Stimulated activated CD8-positive, alpha-beta memory T cell treated with anti-CD3 and anti-CD28 coated beads, Interleukin-15, amount 100 ng/mL, for 24 hours (primary cell): ENCODE data around the gene SF3B1.
"Not testable (repeated sequence)": the region's sequence is repeated elsewhere in the genome, so short reads cannot be mapped to it uniquely, and the experiment has no call there.

Source experiments
- DNase-seq: peaks from one replicate; pipeline ENCODE4 v3.0.0-alpha.2; 2020; ENCODE audit warnings: low read depth

Gene SF3B1

GRCh38 chr2:197435598-197436420, 981 bp upstream of the SF3B1 start:
- no peak for DNase-seq

DNA sequence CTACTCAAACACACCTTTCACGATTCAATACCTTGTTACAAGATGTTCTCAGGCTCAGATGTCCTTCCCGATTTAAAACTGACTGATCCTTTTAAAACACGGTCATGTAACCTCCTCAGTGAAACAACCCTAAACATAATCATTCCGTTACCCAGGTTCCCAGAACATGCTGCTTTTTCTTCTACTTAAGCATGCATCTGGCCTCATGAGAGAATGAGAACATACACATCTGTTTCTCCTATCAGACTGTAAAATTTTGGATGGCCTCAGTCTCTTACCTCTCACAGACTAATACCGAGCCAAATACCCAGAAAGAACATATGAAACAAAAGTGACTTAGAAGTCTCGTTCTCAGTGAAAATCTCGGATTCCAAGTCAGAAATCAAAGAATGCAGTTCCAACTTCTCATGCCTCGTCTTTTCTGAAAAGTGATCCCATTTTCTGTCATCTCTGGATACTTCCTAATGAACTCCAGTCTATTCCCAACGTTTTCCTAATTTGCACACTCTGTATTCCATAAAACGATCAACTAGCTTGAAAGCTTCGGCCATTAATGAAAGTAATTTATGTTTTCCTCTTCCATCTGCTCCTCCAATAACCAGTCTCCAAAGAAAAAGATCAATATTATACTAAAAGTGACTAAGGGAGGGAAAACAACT, 919 bp downstream of the SF3B1 start:
- DNase-seq: no peak

DNA sequence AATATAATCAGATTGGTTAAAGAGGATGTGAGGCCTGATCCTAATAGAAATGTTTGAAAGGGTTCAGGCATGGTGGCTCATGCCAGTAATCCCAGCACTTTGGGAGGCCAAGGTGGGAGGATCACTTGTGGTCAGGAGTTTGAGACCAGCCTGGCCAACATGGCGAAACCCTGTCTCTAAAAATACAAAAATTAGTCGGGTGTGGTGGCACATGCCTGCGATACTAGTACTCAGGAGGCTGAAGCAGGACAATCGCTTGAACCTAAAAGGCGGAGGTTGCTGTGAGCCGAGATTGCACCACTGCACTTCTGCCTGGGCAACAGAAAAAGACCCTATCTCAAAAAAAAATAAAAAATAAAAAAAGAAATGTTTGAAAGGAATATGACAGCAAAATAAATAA, 2.3 kb downstream of the SF3B1 start:
- DNase-seq: not testable (repeated sequence)

DNA sequence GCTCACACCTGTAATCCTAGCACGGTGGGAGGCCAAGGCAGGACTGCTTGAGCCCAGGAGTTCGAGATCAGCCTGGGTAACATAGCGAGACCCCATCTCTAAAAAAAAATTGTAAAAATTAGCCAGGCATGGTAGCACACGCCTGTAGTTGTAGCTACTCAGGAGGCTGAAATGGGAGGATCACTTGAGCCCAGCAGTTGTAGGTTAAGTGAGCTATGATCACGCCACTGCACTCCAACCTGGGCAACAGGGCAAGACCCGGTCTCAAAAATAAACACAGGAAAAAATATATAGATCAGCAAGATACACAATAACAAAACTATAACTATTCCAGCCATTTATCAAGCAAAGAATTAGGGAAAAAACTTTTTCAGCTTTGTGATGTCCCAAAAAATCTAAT, 3.0 kb downstream of the SF3B1 start:
- no peak for DNase-seq

- no peak for DNase-seq
Measured at GRCh38 chr2:197427986-197428385, 6.8 kb downstream of the SF3B1 start.

DNA sequence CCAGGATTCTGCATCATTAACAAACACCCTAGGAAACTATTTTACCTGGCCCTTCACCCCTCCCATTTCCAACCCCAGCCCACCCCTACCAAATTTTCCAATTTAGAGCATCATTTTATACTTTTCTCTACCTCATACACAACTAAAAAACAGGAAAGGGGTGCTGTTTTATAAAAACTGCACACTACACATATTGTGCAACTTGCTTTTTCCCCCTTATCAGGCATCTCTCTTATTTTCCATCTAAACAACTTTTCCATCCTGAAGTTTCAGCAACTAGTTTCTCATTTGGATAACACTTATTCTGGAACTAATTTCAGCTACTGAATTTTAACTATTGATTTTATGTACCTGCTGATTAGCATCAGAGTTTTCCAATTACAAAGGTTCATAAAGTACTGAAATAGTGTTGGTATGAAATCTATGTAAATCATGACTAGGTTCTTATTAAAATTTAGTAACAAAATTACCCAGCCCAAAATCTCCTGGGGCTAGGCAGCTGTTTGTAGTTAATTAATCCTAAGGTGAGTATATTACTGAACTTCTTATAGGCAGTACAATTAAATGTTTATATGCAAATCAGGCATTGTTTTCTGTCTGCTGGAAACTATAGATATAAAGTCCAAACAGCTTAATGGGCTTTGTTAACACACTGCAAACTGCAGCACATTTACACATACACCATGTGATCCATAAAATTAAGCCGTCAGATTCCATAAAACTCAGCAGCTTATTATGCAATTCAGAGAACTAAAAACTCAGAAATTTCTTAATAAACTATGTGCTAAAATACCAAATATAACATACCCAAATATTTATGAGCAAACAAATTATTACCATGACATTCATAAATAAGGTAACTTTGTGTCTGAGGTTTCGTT, 7.9 kb downstream of the SF3B1 start:
- DNase-seq: no peak

- DNase-seq: no peak
Measured at GRCh38 chr2:197425550-197425949, 9.3 kb downstream of the SF3B1 start.

GRCh38 chr2:197423307-197423706, 11.5 kb downstream of the SF3B1 start:
- no peak for DNase-seq

- DNase-seq: no peak
Measured at GRCh38 chr2:197419438-197419837, 15.4 kb downstream of the SF3B1 start.

- no peak for DNase-seq
Measured at GRCh38 chr2:197416268-197416667, 18.6 kb downstream of the SF3B1 start.

DNA sequence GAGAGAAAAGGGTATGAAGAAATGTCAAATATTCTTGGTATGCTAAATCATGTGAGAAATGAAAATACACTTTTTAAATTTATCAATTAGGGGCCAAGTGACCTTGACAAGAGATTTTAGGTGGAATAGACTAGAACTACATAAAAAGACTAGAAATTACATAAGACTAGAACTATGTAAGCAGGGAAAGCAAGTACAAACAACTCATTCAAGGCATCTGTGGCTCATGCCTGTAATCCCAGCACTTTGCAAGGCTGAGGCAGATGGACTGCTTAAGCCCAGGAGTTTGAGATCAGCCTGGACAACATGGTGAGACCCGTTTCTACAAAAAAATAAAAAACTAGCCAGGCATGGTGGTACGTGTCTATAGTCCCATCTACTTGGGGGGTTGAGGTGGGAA, 20.3 kb downstream of the SF3B1 start:
- no peak for DNase-seq

- DNase-seq: no peak
Measured at GRCh38 chr2:197414039-197414438, 20.8 kb downstream of the SF3B1 start.

DNA sequence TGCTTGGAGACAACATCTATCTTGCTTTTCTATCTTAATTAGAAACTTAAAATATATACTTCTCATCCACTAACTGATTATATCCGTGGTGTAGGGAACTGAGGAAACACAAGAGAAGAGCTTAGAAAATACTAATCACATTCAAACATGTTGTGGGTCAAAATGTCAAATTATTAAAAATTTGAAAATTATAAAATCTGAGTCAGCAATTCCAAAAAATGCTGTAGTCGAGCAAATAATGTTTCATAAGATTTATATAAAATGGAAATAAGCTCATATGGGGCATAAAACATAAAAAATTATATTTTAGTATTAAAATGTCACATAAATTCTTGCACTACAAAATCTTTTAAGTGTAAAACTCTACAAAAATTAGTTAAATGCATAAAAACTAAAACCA, 29.2 kb downstream of the SF3B1 start:
- DNase-seq: no peak

GRCh38 chr2:197399887-197400540, 34.8 kb downstream of the SF3B1 start:
- DNase-seq: no peak

DNA sequence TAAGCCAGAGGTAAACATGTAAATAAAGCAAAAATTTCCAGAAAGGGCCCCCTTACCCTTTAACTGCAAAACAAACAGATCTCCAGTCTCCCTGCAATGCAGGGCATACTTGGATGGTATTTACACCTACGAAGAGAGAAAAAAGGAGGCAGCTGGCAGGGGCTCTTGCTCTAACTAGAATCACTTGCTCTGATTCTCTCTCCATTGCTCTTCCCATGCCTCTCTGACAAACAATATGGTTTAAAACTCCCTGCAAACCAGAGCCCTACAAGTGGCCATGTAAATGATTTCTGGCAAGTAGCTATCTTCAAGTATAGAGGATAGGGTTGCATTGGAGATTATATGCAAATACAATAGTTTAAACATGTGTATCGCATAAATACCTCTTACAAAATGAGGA, 35.9 kb downstream of the SF3B1 start:
- no peak for DNase-seq

- DNase-seq: no peak
Measured at GRCh38 chr2:197391220-197391717, 43.6 kb downstream of the SF3B1 start.

DNA sequence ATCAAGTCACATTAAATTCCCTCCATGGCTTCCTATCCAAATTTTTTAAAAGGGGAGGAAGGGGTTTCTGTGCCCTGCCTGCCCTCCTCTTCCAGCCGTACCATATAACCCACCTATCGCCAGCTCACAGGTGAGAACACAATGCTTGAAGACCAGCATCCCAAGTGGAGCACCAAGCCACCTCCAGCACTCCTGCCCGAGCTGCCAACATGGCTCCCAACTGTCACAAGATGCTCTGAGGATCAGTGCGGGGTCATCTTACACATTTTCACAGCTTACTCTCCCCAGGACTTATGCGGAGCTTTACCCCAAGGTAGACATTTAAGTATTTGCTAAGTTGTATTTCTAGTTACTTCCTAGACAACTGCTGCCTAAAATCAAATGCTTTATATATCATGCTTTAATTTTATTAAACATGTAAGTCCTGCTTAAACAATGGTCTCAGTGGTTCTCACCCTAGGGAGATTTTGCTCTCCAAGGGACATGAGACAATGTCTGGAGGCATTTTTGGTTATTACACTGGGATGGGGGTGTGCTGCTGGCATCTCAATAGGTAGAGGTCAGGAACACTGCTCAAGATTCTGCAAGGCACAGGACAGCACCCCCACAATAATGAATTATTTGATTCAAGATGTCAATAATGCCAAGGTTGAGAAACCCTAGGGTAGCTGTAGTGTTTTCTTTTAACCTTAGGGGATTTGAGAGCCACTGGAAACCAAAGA, 45.8 kb downstream of the SF3B1 start:
- no peak for DNase-seq

- DNase-seq: no peak
Measured at GRCh38 chr2:197387179-197387578, 47.6 kb downstream of the SF3B1 start.

DNA sequence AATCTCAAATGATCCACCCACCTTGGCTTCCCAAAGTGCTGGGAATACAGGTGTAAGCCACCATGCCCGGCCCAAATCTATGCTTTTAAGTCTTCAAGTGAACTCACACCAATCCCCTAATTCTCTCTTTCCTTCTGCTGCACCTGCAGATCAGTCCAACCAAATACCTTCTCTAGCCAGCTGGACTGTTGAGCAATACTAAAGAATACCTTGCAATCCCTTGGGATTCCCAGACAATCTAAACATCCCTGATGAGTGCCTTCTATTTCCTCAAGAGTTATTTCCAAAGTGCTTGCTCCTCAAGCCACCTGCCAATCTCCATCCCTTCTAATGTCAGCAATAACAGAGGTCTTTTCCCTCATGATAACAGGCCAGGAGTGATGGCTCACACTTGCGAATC, 48.6 kb downstream of the SF3B1 start:
- DNase-seq: no peak

- DNase-seq: no peak
Measured at GRCh38 chr2:197383825-197384224, 51.0 kb downstream of the SF3B1 start.

DNA sequence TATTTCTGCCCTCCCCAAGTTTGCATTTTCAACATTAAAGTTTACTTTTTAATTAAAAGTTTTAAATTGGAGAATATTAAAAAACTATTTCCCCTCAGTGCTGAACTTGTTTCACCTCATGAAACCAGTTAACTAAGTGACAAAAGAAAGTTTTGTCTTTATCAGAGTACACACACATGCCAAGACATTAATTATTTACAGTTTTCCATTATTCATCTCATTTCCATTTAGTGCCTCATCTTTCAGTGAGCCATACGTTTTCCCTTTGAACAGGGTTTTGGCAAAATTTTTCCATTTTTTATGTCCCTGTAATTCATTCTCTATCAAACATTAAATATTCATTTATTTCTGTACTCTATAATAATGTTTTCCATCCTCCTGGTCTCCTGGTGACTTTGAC, 53.2 kb downstream of the SF3B1 start:
- DNase-seq: no peak
